Endothelial cell of coronary artery (primary cell): Measurements from ENCODE around the gene PGR. TPM values are rescaled to one million over a fixed set of nuclear protein-coding genes. Genes with fewer than 3 reads are reported as not detected.

Experiments used
- total RNA-seq: library from RNA; depleted of rRNA; stranded (reverse); fragments of >200 nt; gene quantifications from 2 replicates; pipeline ENCODE4 v1.2.3, GENCODE V29; 2014

Gene PGR
- total RNA-seq, result 0.19 TPM in 1 of 2 replicates, not detected in the other

DNA sequence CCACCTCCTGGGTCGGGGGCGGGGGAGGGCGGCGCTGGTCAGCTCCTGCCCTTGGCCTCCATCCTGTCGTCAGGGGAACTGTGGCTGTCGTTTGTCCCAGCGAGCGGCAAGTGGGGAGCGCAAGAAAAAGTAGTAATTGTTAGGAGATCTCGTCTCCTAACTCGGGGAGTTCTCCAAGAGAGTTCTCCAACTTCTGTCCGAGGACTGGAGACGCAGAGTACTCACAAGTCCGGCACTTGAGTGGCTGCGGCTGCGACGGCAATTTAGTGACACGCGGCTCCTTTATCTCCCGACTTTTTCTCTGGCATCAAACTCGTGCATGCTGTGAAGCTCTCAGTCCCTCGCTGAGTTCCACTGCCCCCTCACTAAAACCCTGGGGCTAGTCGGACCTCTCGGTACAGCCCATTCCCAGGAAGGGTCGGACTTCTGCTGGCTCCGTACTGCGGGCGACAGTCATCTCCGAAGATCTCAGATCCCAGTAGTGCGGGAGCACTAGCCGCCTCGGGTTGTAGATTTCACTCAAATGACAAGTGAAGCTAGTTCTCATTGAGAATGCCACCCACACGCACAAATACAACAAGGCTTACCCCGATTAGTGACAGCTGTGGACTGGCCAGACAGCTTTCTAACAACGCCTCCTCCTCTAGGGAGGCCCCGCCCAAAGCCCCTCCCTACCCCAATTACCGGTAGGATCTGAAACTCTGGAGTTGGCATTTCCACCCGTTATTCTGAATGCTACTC, at the start of gene PGR:
Gene PGR, minus strand, starts transcription at position 611 of the 741 bp plus-strand sequence. CDS start 743 bp downstream, outside the sequence.

